IMR-90 (cell line): ENCODE measurements around the gene TNNC1. TPM values are rescaled to one million over a fixed set of nuclear protein-coding genes. Genes with fewer than 3 reads are reported as not detected.

Experiments
- ATAC-seq: fragments of 200-7000 bp; cut with Tn5 transposase; 2 replicates; pipeline ENCODE4 v1.9.1; 2020; ENCODE audit warnings: low read depth, mild to moderate bottlenecking, moderate library complexity
- BruUV-seq: library from RNA; stranded (reverse); fragments of 400-500 nt; replicated peaks from 2 replicates; lab custom pipeline; 2021; lab: Mats Ljungman, UMichigan
- CTCF ChIA-PET: fragments of 300-600 bp; formaldehyde crosslinking; extraction: SDS; loops from one replicate; lab custom pipeline; 2021; ENCODE audit warnings: antibody characterized with exemption; lab: Yijun Ruan, JAX
- POLR2A ChIA-PET: fragments of 300-600 bp; sonication (Branson Sonifier 250); formaldehyde crosslinking; loops from one replicate; lab custom pipeline; 2022; ENCODE audit warnings: antibody characterized with exemption; ENCODE audit not compliant: unreplicated experiment; lab: Charles Lee
- DNase-seq: peaks from one replicate; pipeline ENCODE4 v3.0.0; 2013
- H2AFZ ChIP-seq: replicated peaks from 2 replicates; pipeline ENCODE3; 2013; ENCODE audit warnings: low read length, mild to moderate bottlenecking; ENCODE audit not compliant: poor library complexity
- H2AK5ac ChIP-seq: 2 replicates; pipeline ENCODE4 v1.6.1; 2013; ENCODE audit warnings: low read depth, low read length, inconsistent platforms
- H2AK9ac ChIP-seq: replicated peaks from 2 replicates; pipeline ENCODE3; 2013; ENCODE audit warnings: mild to moderate bottlenecking, low read depth, low read length, moderate library complexity; ENCODE audit not compliant: poor library complexity
- H2BK120ac ChIP-seq: 2 replicates; pipeline ENCODE4 v1.6.1; 2013; ENCODE audit warnings: low read depth, low read length, inconsistent platforms
- H2BK15ac ChIP-seq: 3 replicates; pipeline ENCODE4 v1.6.1; 2013; ENCODE audit warnings: low read depth, low read length, inconsistent platforms
- H2BK20ac ChIP-seq: 2 replicates; pipeline ENCODE4 v1.6.1; 2013; ENCODE audit warnings: low read depth, mild to moderate bottlenecking, inconsistent platforms, low read length, moderate library complexity
- H2BK5ac ChIP-seq: 2 replicates; pipeline ENCODE4 v1.6.1; 2013; ENCODE audit warnings: mild to moderate bottlenecking, low read depth, low read length, inconsistent platforms; ENCODE audit not compliant: poor library complexity, severe bottlenecking
- H3K14ac ChIP-seq: replicated peaks from 2 replicates; pipeline ENCODE4 v1.6.1; 2013; ENCODE audit warnings: low read depth, low read length, inconsistent platforms
- H3K18ac ChIP-seq: 2 replicates; pipeline ENCODE4 v1.6.1; 2013; ENCODE audit warnings: low read depth, low read length, control low read depth
- H3K23ac ChIP-seq: 2 replicates; pipeline ENCODE4 v1.6.1; 2013; ENCODE audit warnings: low read depth, low read length, inconsistent platforms
- H3K27ac ChIP-seq: 2 replicates; pipeline ENCODE4 v1.5.1; 2013; ENCODE audit warnings: mild to moderate bottlenecking, control low read depth, low read length; ENCODE audit not compliant: insufficient read depth
- H3K27me3 ChIP-seq: 2 replicates; pipeline ENCODE4 v1.6.1; 2013; ENCODE audit warnings: low read length; ENCODE audit not compliant: control insufficient read depth, insufficient read depth
- H3K36me3 ChIP-seq: 2 replicates; pipeline ENCODE4 v1.6.1; 2013; ENCODE audit warnings: low read length, mixed read lengths; ENCODE audit not compliant: control insufficient read depth, insufficient read depth
- H3K4ac ChIP-seq: 2 replicates; pipeline ENCODE4 v1.6.1; 2013; ENCODE audit warnings: low read depth, low read length, inconsistent platforms
- H3K4me1 ChIP-seq: 2 replicates; pipeline ENCODE4 v1.6.1; 2013; ENCODE audit warnings: low read length, mixed read lengths; ENCODE audit not compliant: control insufficient read depth, insufficient read depth
- H3K4me2 ChIP-seq: 2 replicates; pipeline ENCODE4 v1.6.1; 2013; ENCODE audit warnings: low read depth, mild to moderate bottlenecking, control low read depth, low read length, moderate library complexity
- H3K4me3 ChIP-seq: 2 replicates; pipeline ENCODE4 v1.5.1; 2013; ENCODE audit warnings: low read depth, mild to moderate bottlenecking, control low read depth, low read length, moderate library complexity; ENCODE audit not compliant: insufficient read depth
- H3K56ac ChIP-seq: 2 replicates; pipeline ENCODE4 v1.6.1; 2013; ENCODE audit warnings: low read length, inconsistent platforms; ENCODE audit not compliant: insufficient read depth; ENCODE audit errors: extremely low read depth
- H3K79me1 ChIP-seq, 2 experiments: 2 replicates each; pipeline ENCODE4 v1.6.1; 2013; ENCODE audit warnings: low read length in 2 of 2, inconsistent platforms in 1 of 2, low read depth in 1 of 2
- H3K9ac ChIP-seq: 2 replicates; pipeline ENCODE4 v1.6.1; 2013; ENCODE audit warnings: low read depth, low read length, control low read depth
- H3K9me1 ChIP-seq: 2 replicates; pipeline ENCODE4 v1.6.1; 2013; ENCODE audit warnings: low read length, inconsistent platforms; ENCODE audit not compliant: insufficient read depth
- H3K9me3 ChIP-seq: 2 replicates; pipeline ENCODE4 v1.6.1; 2013; ENCODE audit warnings: low read length; ENCODE audit not compliant: control insufficient read depth, insufficient read depth
- H4K20me1 ChIP-seq: 2 replicates; pipeline ENCODE4 v1.6.1; 2013; ENCODE audit warnings: low read length, inconsistent platforms; ENCODE audit not compliant: insufficient read depth
- H4K5ac ChIP-seq: 2 replicates; pipeline ENCODE4 v1.6.1; 2013; ENCODE audit warnings: mild to moderate bottlenecking, low read depth, low read length, control low read depth
- H4K8ac ChIP-seq, 2 experiments: 2 replicates each; pipeline ENCODE4 v1.6.1; 2013; ENCODE audit warnings: low read depth in 2 of 2, low read length in 2 of 2, control low read depth in 1 of 2, inconsistent platforms in 1 of 2
- H4K91ac ChIP-seq: 2 replicates; pipeline ENCODE4 v1.6.1; 2013; ENCODE audit warnings: low read depth, low read length, inconsistent platforms; ENCODE audit not compliant: insufficient read depth
- BHLHE40 ChIP-seq: fragments of 150-350 bp; IDR thresholded peaks from 2 replicates; pipeline ENCODE4 v1.6.1; 2016; ENCODE audit warnings: mild to moderate bottlenecking, low read depth, low read length
- ELK1 ChIP-seq: fragments of 150-350 bp; IDR thresholded peaks from 2 replicates; pipeline ENCODE4 v1.6.1; 2016; ENCODE audit warnings: low read depth, mild to moderate bottlenecking, low read length, moderate library complexity, borderline replicate concordance
- FOS ChIP-seq: fragments of 150-350 bp; IDR thresholded peaks from 2 replicates; pipeline ENCODE4 v1.6.1; 2016; ENCODE audit warnings: low read depth, low read length
- MAFK ChIP-seq: IDR thresholded peaks from 2 replicates; pipeline ENCODE4 v1.6.1; 2012; ENCODE audit warnings: low read depth, low read length, improper control_type of control experiment
- MAZ ChIP-seq: IDR thresholded peaks from 2 replicates; pipeline ENCODE4 v1.6.1; 2012; ENCODE audit warnings: low read depth, mild to moderate bottlenecking, low read length, improper control_type of control experiment, moderate library complexity, borderline replicate concordance
- MXI1 ChIP-seq: IDR thresholded peaks from 2 replicates; pipeline ENCODE4 v1.6.1; 2012; ENCODE audit warnings: low read depth, mild to moderate bottlenecking, low read length, moderate library complexity, borderline replicate concordance
- POLR2A ChIP-seq: IDR thresholded peaks from 2 replicates; pipeline ENCODE4 v1.6.1; 2012; ENCODE audit warnings: mild to moderate bottlenecking, low read depth, low read length
- RAD21 ChIP-seq: IDR thresholded peaks from 2 replicates; pipeline ENCODE4 v1.6.1; 2012; ENCODE audit warnings: low read length, improper control_type of control experiment
- RCOR1 ChIP-seq: IDR thresholded peaks from 2 replicates; pipeline ENCODE4 v1.6.1; 2012; ENCODE audit warnings: mild to moderate bottlenecking, low read length, improper control_type of control experiment; ENCODE audit not compliant: insufficient replicate concordance
- RFX5 ChIP-seq: IDR thresholded peaks from 2 replicates; pipeline ENCODE4 v1.8.0; 2012; ENCODE audit warnings: low read depth, mild to moderate bottlenecking, low read length, moderate library complexity
- WGBS, 2 experiments: methylation state at CpG; one replicate each; pipeline versions ENCODE4 v1.1.5 to v1.1.7; 2013; ENCODE audit warnings: missing lambda C conversion rate in 2 of 2; ENCODE audit not compliant: insufficient read length in 1 of 2; ENCODE audit errors: extremely low coverage in 2 of 2; 5-methylcytosine and 5-hydroxymethylcytosine counted together
- dilution Hi-C: fragments of 300-500 bp; cut with HindIII; formaldehyde crosslinking; loops from one replicate; pipeline ENCODE4 v1.14.3; 2018; ENCODE audit warnings: low sequenced_read_pairs; ENCODE audit not compliant: unreplicated experiment
- in situ Hi-C: fragments of 300-500 bp; cut with MboI; formaldehyde crosslinking; loops from 3 replicates; pipeline ENCODE4 v1.14.3; 2019; ENCODE audit warnings: low sequenced_read_pairs, inconsistent platforms, mixed read lengths
- intact Hi-C: fragments of 100-400 bp; cut with micrococcal nuclease; formaldehyde crosslinking; loops from 2 replicates; pipeline ENCODE4 v1.10.0; 2022
- polyA plus RNA-seq, 3 experiments: library from polyadenylated mRNA; depleted of rRNA; stranded (reverse); fragments of >200 nt; gene quantifications; 2 replicates each; pipeline ENCODE4 v1.2.3, GENCODE V29; 2012; ENCODE audit warnings: low replicate concordance in 1 of 3
- total RNA-seq: library from RNA; depleted of rRNA; stranded (reverse); fragments of >200 nt; gene quantifications from 2 replicates; pipeline ENCODE4 v1.2.3, GENCODE V29; 2012
- TF ChIP-seq, protein P1 (sequence below): fragments of 150-350 bp; IDR thresholded peaks from 2 replicates; pipeline ENCODE4 v1.6.1; 2017; ENCODE audit warnings: mild to moderate bottlenecking, antibody characterized with exemption, low read length, low read depth

Gene TNNC1
- total and polyA plus RNA-seq, 2 of the 4 experiments (the other 2 are of a cell fraction): 1.3 to 4.6 TPM

- no peak for TF ChIP-seq RFX5
These were observed 16.3 kb downstream of the TNNC1 start (continued) for GRCh38 chr3:52437326-52438103.

- Histone ChIP-seq H4K5ac (peak overlapping the region; percentile 64; the same call in 1 of the 2 replicates), H4K8ac (peak overlapping the region in 1 of 2 experiments; percentile 72; a peak in 2 of 4 replicates), H3K36me3 (no peaks in the 10 kb centered on the region), H3K4me1 (peaks cover 10% of the 10 kb centered on the region; the same call in 1 of the 2 replicates), H2BK15ac (no peak overlapping the region), H2AK9ac (peak overlapping the region; percentile 35), H3K18ac (peak overlapping the region; percentile 46; the same call in 1 of the 2 replicates), H2BK120ac (no peak overlapping the region), H3K79me1 (no peaks in the 10 kb centered on the region), H3K27ac (no peak overlapping the region), H3K14ac (no peak overlapping the region), H3K9me3 (no peaks in the 10 kb centered on the region), H3K4me2 (no peak overlapping the region; the same call in 1 of the 2 replicates), H2AFZ (peak overlapping the region; percentile 60), H4K91ac (no peak overlapping the region), H2BK5ac (no peak overlapping the region), H2AK5ac (no peak overlapping the region; the same call in 1 of the 2 replicates), H3K4me3 (no peak overlapping the region), H3K9ac (no peak overlapping the region), H3K4ac (no peak overlapping the region), H3K23ac (peak overlapping the region; percentile 56; the same call in 1 of the 2 replicates), H4K20me1 (no peaks in the 10 kb centered on the region), H3K27me3 (peaks cover 17% of the 10 kb centered on the region), H2BK20ac (no peak overlapping the region), H3K56ac (no peak overlapping the region), H3K9me1 (no peaks in the 10 kb centered on the region)
- ChIA-PET POLR2A (no interaction called here), CTCF (no interaction called here)
- dilution Hi-C loops: no loop called here
- intact Hi-C loops: no loop called here
- in situ Hi-C loops: no loop called here
- 93% methylated on average over 2 of the region's 13 CpGs; no CpG with 5 or more reads in 1 of the 2 experiments for WGBS, 2 experiments
- ATAC-seq (peak; percentile 83), DNase-seq (peak; percentile 53)
- no TSS peak for BruUV-seq
- TF ChIP-seq RCOR1: no peak
- no peak for TF ChIP-seq MAFK
- TF ChIP-seq RAD21: no peak
- no peak for TF ChIP-seq MXI1
- no peak for TF ChIP-seq POLR2A
- TF ChIP-seq BHLHE40: no peak
- TF ChIP-seq MAZ: peak; percentile 55; the same call in 1 of the 2 replicates
- TF ChIP-seq, protein P1, sequence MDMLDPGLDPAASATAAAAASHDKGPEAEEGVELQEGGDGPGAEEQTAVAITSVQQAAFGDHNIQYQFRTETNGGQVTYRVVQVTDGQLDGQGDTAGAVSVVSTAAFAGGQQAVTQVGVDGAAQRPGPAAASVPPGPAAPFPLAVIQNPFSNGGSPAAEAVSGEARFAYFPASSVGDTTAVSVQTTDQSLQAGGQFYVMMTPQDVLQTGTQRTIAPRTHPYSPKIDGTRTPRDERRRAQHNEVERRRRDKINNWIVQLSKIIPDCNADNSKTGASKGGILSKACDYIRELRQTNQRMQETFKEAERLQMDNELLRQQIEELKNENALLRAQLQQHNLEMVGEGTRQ: no peak
- TF ChIP-seq ELK1: no peak
- TF ChIP-seq FOS: no peak
These were observed 17.2 kb downstream of the TNNC1 start for GRCh38 chr3:52436500-52437149.
